Colonic mucosa (tissue), 4 donors: Measurements from ENCODE around the gene KLHDC7A. TPM values are rescaled to one million over a fixed set of nuclear protein-coding genes. Genes with fewer than 3 reads are reported as not detected.
A peak's percentile ranks its signal among the peaks of the same experiment; 100 is the strongest.
"Not testable (repeated sequence)": the region's sequence is repeated elsewhere in the genome, so short reads cannot be mapped to it uniquely, and the experiment has no call there.

Source experiments
- DNase-seq: peaks from one replicate; pipeline ENCODE4 v3.0.0-alpha.2; 2020
- H3K27ac ChIP-seq: fragments of 200-600 bp; one replicate; pipeline ENCODE4 v1.8.0; 2021
- H3K27me3 ChIP-seq: fragments of 200-600 bp; one replicate; pipeline ENCODE4 v1.8.0; 2021
- H3K36me3 ChIP-seq: fragments of 200-600 bp; one replicate; pipeline ENCODE4 v1.8.0; 2021
- H3K4me1 ChIP-seq: fragments of 200-600 bp; one replicate; pipeline ENCODE4 v1.8.0; 2021; ENCODE audit warnings: mild to moderate bottlenecking
- H3K4me3 ChIP-seq: fragments of 200-600 bp; one replicate; pipeline ENCODE4 v1.8.0; 2021
- H3K9ac ChIP-seq, 2 donors: one replicate each; pipeline ENCODE4 v1.7.0; 2013; ENCODE audit warnings: control low read depth in 2 of 2, low read depth in 2 of 2, low read length in 2 of 2
- H3K9me3 ChIP-seq: fragments of 200-600 bp; one replicate; pipeline ENCODE4 v1.8.0; 2021
- intact Hi-C: fragments of 100-400 bp; cut with DNase I; formaldehyde crosslinking; loops from one replicate; pipeline ENCODE4 v1.14.1; 2022
- total RNA-seq, 2 donors: library from RNA; stranded (reverse); fragmentation: NEBNext Ultra II Directional in 1 of 2; extraction: Animal tissue kit (Norgen Biotek cat#: 25700) in 1 of 2; gene quantifications; one replicate each; pipeline ENCODE4 v1.2.1, GENCODE V29; 2021
- TF ChIP-seq, protein P1 (sequence below): fragments of 200-600 bp; IDR thresholded peaks from one replicate; pipeline ENCODE4 v1.8.0; 2022; ENCODE audit warnings: antibody characterized with exemption, mild to moderate bottlenecking
- donor health status: healthy.
- donor health status: DM: no; HTN: no; CAD: no.
- donor health status: DM: no; HTN: no; CAD: no.

Gene KLHDC7A
- total RNA-seq, 2 donors from 2014 or later: 1.0 to 2.2 TPM

GRCh38 chr1:18461656-18462055 lies 19.1 kb upstream of the KLHDC7A start:
- Histone ChIP-seq H3K9ac (no peak overlapping the region), H3K27me3 (no peaks in the 10 kb centered on the region), H3K9me3 (no peaks in the 10 kb centered on the region), H3K36me3 (no peaks in the 10 kb centered on the region), H3K4me1 (no peaks in the 10 kb centered on the region), H3K27ac (no peak overlapping the region), H3K4me3 (no peak overlapping the region)
- TF ChIP-seq, protein P1, sequence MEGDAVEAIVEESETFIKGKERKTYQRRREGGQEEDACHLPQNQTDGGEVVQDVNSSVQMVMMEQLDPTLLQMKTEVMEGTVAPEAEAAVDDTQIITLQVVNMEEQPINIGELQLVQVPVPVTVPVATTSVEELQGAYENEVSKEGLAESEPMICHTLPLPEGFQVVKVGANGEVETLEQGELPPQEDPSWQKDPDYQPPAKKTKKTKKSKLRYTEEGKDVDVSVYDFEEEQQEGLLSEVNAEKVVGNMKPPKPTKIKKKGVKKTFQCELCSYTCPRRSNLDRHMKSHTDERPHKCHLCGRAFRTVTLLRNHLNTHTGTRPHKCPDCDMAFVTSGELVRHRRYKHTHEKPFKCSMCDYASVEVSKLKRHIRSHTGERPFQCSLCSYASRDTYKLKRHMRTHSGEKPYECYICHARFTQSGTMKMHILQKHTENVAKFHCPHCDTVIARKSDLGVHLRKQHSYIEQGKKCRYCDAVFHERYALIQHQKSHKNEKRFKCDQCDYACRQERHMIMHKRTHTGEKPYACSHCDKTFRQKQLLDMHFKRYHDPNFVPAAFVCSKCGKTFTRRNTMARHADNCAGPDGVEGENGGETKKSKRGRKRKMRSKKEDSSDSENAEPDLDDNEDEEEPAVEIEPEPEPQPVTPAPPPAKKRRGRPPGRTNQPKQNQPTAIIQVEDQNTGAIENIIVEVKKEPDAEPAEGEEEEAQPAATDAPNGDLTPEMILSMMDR: no peak
- no peak for DNase-seq
- intact Hi-C loops: no loop called here

- H3K4me3 ChIP-seq, H3K9ac ChIP-seq, H3K27me3 ChIP-seq, H3K27ac ChIP-seq, DNase-seq, H3K9me3 ChIP-seq, H3K4me1 ChIP-seq, intact Hi-C loops, H3K36me3 ChIP-seq: not testable (repeated sequence)
Observed at GRCh38 chr1:18462517-18462916, 18.2 kb upstream of the KLHDC7A start.

DNA sequence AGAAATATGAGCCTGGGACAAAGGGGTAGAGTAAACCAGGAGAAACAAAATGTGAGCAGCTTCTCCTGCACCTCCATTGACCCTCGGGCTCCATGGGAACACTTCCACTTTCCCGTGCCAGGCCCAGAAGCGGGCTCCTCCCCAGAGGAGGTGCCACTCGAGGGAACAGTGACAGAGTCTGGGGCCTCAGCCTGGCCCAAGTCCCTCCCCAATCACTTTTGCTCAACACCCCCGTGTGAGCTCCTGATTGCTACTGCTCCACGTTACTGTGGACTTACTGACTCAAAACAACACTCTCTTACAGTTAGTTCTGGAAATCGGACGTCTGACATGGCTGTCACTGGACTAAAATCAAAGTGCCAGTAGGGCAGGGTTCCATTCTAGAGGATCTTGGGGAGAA lies 17.7 kb upstream of the KLHDC7A start:
- DNase-seq: no peak
- no peaks in the 10 kb centered on the region for H3K27me3 ChIP-seq

GRCh38 chr1:18463984-18464664 lies 16.6 kb upstream of the KLHDC7A start:
- Histone ChIP-seq H3K36me3 (no peaks in the 10 kb centered on the region), H3K27me3 (no peaks in the 10 kb centered on the region), H3K4me1 (no peaks in the 10 kb centered on the region), H3K9me3 (no peaks in the 10 kb centered on the region), H3K4me3 (no peak overlapping the region), H3K9ac (no peak overlapping the region), H3K27ac (peak overlapping the region; percentile 48)
- intact Hi-C loops: no loop called here
- DNase-seq: peak; percentile 41
- TF ChIP-seq, protein P1: no peak

More for the DNA sequence above, 17.7 kb upstream of the KLHDC7A start:
- no peak overlapping the region for H3K27ac ChIP-seq
- TF ChIP-seq, protein P1: no peak
- intact Hi-C loops: no loop called here
- no peaks in the 10 kb centered on the region for H3K4me1 ChIP-seq
- no peak overlapping the region for H3K4me3 ChIP-seq
- no peak overlapping the region for H3K9ac ChIP-seq
- H3K9me3 ChIP-seq: no peaks in the 10 kb centered on the region
- H3K36me3 ChIP-seq: no peaks in the 10 kb centered on the region

- intact Hi-C loops: no loop called here
- TF ChIP-seq, protein P1: no peak
- no peaks in the 10 kb centered on the region for H3K36me3 ChIP-seq
- no peaks in the 10 kb centered on the region for H3K4me1 ChIP-seq
- DNase-seq: peak; percentile 43
- H3K9me3 ChIP-seq: no peaks in the 10 kb centered on the region
- H3K9ac ChIP-seq: no peak overlapping the region
- no peak overlapping the region for H3K4me3 ChIP-seq
- H3K27me3 ChIP-seq: no peaks in the 10 kb centered on the region
- peak overlapping the region; percentile 48 for H3K27ac ChIP-seq
Observed at GRCh38 chr1:18464665-18465050, 16.1 kb upstream of the KLHDC7A start.

DNA sequence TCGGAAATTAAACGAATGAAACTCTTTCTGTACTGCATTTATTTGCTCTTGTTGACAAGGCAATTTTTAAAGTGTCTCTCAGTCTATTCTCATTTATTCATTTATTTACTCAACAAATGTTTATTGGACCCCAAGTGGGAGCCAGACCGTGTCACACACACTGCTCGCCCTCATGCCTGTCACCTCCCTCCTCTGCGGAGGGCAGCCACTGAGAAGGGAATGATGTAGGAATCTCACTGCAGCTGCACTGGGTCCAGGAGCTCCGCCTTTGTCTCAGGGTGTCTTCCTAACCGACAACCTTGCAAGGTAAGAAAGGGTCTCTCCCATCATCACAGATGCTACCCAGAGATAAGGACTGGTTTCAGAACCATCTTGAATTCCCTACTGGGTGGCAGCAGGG lies 14.1 kb upstream of the KLHDC7A start:
- no peak for DNase-seq
- Histone ChIP-seq H3K36me3 (no peaks in the 10 kb centered on the region), H3K27me3 (no peaks in the 10 kb centered on the region), H3K9ac (no peak overlapping the region), H3K9me3 (no peaks in the 10 kb centered on the region), H3K4me1 (no peaks in the 10 kb centered on the region), H3K4me3 (no peak overlapping the region), H3K27ac (no peak overlapping the region)
- TF ChIP-seq, protein P1: no peak
- intact Hi-C loops: no loop called here
